ENCODE data around the gene GSG1L. TPM values are rescaled to one million over a fixed set of nuclear protein-coding genes. Genes with fewer than 3 reads are reported as not detected.

The GSG1L gene
- total and polyA plus RNA-seq, 9 of the 15 experiments (the other 6 are each of a cell fraction or from before 2014, with no cell fraction given) = not detected

DNA sequence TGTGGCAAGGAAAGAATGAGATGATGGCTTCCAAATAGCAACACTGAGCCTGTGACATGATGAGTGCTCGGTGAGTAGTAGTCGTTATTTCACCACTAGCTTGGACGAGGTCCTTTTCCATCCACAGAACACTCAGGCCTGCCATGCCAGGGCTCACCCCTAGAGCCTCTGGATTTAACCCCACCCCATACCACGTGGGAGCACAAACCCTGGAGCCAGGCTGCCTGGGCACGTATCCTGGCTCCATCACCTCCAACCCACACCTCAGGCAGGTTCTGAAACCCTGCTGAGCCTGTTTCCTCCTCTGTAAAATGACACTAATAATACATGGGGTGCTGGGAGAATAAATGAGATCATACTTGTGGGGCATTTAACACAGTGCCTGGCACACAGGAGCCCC lies 321.2 kb downstream of the GSG1L start (continued):
- TF ChIP-seq NR2C2 (CRISPR knock-in tag; IDR thresholded peaks at IDR 0.05) = no peak
- TF ChIP-seq NR2C2 (tag; IDR thresholded peaks at IDR 0.05) = no peak
- TF ChIP-seq HOXB6 (CRISPR knock-in tag; IDR thresholded peaks at IDR 0.05; ENCODE audit: borderline replicate concordance) = no peak
- no peak for TF ChIP-seq ZNF318 (IDR thresholded peaks at IDR 0.05; ENCODE audit: borderline replicate concordance in 1 of 2, low read depth in 1 of 2)
- TF ChIP-seq FOXJ2 (tag; IDR thresholded peaks at IDR 0.05) = no peak
- TF ChIP-seq GABPB1 (CRISPR knock-in tag; IDR thresholded peaks at IDR 0.05) = no peak
- TF ChIP-seq SMARCA5 (IDR thresholded peaks at IDR 0.05) = no peak

Measured in K562 (cell line).